Mucosa of descending colon (tissue), 3 donors: ENCODE data around the gene TNFSF11. TPM values are rescaled to one million over a fixed set of nuclear protein-coding genes. Genes with fewer than 3 reads are reported as not detected.

Experiments used
- ATAC-seq: fragments of 200-7000 bp; cut with Tn5 transposase; one replicate; pipeline ENCODE4 v1.9.1; 2020; ENCODE audit warnings: mild to moderate bottlenecking, moderate library complexity
- DNase-seq, 3 donors: peaks; one replicate each; pipeline ENCODE4 v3.0.0-alpha.2; 2020
- H3K36me3 ChIP-seq: fragments of 200-600 bp; one replicate; pipeline ENCODE4 v1.8.0; 2021; ENCODE audit warnings: low read depth, mild to moderate bottlenecking
- H3K4me1 ChIP-seq: fragments of 200-600 bp; one replicate; pipeline ENCODE4 v1.8.0; 2021; ENCODE audit warnings: low read depth, mild to moderate bottlenecking
- H3K4me3 ChIP-seq: fragments of 200-600 bp; one replicate; pipeline ENCODE4 v1.8.0; 2021; ENCODE audit warnings: mild to moderate bottlenecking
- H3K9me3 ChIP-seq: fragments of 200-600 bp; one replicate; pipeline ENCODE4 v1.8.0; 2021; ENCODE audit warnings: mild to moderate bottlenecking
- intact Hi-C, 2 donors: fragments of 100-400 bp; cut with DNase I in 1 of 2; cut with micrococcal nuclease in 1 of 2; formaldehyde crosslinking; loops; one replicate each; pipeline versions ENCODE4 v1.11.0 to v1.11.1; 2022; cut with DNase I, micrococcal nuclease
- total RNA-seq, 3 donors: library from RNA; stranded (reverse); fragmentation: NEBNext Ultra II Directional in 2 of 3; extraction: Animal tissue kit (Norgen Biotek cat#: 25700) in 2 of 3; gene quantifications; one replicate each; pipeline versions ENCODE4 v1.2.1 to v1.2.4, GENCODE V29; 2021 to 2023
- TF ChIP-seq, protein P1 (sequence below): fragments of 200-600 bp; IDR thresholded peaks from one replicate; pipeline ENCODE4 v1.8.0; 2022; ENCODE audit warnings: antibody characterized with exemption, mild to moderate bottlenecking
- donor health status: DM: no; HTN: no; CAD: no; lungs with moderate emphysema.
- donor health status: DM: no; HTN: no; CAD: no.
- donor health status: DM: no; HTN: yes; CAD: no.

The TNFSF11 gene
- total RNA-seq, 3 donors from 2014 or later = 0.13 to 0.89 (median 0.38) TPM

DNA sequence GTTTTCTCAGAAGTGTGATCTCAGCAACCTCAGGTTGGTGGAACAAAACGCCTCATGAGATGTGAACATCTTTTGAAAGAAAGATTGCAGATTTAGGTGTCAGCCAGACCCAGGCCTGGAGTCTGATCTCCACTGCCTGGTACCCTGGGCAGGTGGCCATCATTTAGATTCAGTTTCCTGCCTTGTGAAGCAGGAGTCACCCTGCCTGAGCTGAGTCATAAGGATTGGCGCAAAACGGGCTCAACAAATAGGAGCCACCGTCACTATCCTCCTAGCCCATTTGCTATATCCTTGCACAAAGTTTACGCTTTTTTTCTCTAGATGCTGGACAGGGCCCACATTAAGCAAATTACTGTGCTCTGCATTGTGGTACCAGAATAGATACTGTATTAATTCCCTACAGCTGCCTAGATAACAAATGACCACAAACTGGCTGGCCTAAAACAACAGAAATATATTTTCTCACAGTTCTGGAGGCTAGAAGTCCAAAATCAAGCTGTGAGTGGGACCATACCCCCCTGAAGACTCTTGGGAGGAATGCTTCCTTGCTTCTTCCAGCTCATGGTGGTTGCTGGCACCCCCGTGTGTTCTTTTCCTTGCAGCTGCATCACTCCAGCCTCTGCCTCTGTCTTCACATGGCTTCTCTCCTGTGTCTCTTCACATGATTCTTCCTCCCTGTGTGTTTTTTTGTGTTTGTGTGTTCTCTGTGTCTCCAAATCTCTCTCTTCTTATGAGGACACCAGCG, 38.2 kb downstream of the TNFSF11 start:
- no peak for DNase-seq
- intact Hi-C loops = no loop called here
- H3K4me1 ChIP-seq = no peaks in the 10 kb centered on the region
- H3K9me3 ChIP-seq = no peaks in the 10 kb centered on the region
- no peak overlapping the region for H3K4me3 ChIP-seq
- TF ChIP-seq, protein P1, sequence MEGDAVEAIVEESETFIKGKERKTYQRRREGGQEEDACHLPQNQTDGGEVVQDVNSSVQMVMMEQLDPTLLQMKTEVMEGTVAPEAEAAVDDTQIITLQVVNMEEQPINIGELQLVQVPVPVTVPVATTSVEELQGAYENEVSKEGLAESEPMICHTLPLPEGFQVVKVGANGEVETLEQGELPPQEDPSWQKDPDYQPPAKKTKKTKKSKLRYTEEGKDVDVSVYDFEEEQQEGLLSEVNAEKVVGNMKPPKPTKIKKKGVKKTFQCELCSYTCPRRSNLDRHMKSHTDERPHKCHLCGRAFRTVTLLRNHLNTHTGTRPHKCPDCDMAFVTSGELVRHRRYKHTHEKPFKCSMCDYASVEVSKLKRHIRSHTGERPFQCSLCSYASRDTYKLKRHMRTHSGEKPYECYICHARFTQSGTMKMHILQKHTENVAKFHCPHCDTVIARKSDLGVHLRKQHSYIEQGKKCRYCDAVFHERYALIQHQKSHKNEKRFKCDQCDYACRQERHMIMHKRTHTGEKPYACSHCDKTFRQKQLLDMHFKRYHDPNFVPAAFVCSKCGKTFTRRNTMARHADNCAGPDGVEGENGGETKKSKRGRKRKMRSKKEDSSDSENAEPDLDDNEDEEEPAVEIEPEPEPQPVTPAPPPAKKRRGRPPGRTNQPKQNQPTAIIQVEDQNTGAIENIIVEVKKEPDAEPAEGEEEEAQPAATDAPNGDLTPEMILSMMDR = no peak
- H3K36me3 ChIP-seq = no peaks in the 10 kb centered on the region
- no peak for ATAC-seq

DNA sequence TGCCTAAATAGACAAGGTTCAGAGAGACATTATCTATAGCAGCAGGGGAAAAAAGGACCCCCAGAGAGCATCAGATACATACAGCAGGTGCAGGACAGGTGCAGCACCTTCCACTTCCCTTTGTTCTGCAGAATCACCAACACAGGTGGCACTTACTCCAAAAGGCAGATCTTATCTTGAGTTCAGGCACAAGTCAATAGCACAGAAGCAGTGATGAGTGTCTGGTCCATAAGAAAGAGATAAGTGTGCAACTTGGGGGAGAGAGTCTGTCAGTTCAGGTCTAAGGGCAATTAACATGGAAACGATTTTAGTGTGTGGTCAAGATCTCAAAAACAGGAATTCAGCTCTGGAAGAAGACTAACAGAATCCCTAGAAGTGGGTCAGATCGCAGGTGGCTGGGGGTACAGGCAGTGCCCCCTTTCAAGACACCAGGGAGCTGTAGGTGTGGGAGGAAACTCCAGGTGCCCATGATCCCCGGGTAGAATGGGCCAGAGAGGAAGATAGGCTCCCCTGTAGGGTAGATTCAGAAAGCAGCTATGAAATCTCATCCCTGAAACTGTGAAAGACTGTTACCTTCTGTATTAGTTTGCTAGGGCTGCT, 40.6 kb downstream of the TNFSF11 start:
- Histone ChIP-seq H3K36me3 (no peaks in the 10 kb centered on the region), H3K4me1 (no peaks in the 10 kb centered on the region), H3K9me3 (no peaks in the 10 kb centered on the region), H3K4me3 (no peak overlapping the region)
- TF ChIP-seq, protein P1 = no peak
- intact Hi-C loops = no loop called here
- ATAC-seq (no peak), DNase-seq (no peak)

DNA sequence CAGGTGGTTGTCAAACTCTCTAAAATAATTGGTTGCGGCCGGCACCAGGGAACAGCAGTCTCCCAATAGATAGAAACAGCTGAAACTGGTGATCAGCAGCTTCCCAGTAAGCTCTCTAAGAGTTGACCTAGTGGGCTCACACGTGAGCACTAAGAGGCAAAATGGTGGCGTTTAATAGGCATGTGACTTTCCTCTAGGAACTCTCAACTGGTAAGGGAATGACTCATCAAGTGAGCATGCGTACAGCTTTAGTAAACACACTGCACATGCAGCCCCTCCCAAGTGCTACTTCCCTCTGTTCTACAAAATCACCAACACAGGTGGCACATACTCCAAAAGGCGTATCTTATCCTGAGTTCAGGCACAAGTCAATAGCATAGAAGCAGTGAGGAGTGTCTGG, 41.7 kb downstream of the TNFSF11 start:
- Histone ChIP-seq H3K36me3 (no peaks in the 10 kb centered on the region), H3K9me3 (no peaks in the 10 kb centered on the region), H3K4me3 (no peak overlapping the region), H3K4me1 (no peaks in the 10 kb centered on the region)
- TF ChIP-seq, protein P1 = no peak
- ATAC-seq (peak; percentile 45), DNase-seq (no peak)
- intact Hi-C loops = no loop called here

DNA sequence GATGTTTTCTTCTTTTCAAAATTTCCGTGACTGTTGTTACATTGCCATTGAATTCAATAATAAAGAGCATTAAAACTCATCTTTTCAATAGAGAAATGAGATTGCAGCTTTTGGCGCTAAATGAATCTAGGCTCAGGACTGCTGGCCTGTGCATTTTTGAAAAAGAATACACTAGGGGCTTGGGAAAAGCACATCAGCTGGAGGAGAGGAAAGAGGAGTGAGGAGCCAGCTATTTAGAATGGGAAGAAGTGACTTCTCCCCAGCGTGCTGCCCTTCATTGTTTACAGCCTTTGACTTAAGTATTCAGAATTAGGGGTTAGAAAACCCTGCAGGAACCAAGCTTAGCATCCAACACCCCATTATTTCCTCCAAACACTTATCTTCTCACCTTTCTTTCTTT, 43.3 kb downstream of the TNFSF11 start:
- TF ChIP-seq, protein P1 = no peak
- intact Hi-C loops = no loop called here
- no peak overlapping the region for H3K4me3 ChIP-seq
- ATAC-seq (no peak), DNase-seq (no peak)
- no peaks in the 10 kb centered on the region for H3K4me1 ChIP-seq
- H3K36me3 ChIP-seq = no peaks in the 10 kb centered on the region
- H3K9me3 ChIP-seq = no peaks in the 10 kb centered on the region

DNA sequence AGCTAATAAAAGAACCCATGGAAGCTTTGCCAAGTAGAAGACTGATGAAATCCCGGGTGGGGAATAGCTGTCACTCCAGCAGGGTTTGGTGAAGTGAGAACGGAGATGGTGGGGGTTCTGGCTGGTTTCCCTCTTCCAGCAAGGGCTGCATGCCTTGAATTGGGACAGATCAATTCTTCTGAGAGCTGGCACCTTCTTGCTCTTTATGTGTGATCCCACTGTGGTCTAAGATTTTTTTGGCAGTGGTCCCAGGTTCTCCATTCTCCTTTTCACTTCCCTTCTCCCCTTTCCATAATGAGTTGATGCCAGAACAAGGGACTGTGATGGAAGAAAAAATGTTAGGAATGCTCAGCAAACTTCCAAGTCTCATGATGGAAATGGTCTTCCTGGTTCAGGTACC, 50.0 kb downstream of the TNFSF11 start:
- no peaks in the 10 kb centered on the region for H3K36me3 ChIP-seq
- intact Hi-C loops = no loop called here
- H3K9me3 ChIP-seq = no peaks in the 10 kb centered on the region
- ATAC-seq = no peak
- no peaks in the 10 kb centered on the region for H3K4me1 ChIP-seq
- TF ChIP-seq, protein P1 = no peak
- no peak overlapping the region for H3K4me3 ChIP-seq
- no peak for DNase-seq
